Heart left ventricle (tissue), 13 donors: ENCODE measurements around the gene RPS18.

Source experiments
- CTCF ChIP-seq, 12 donors: fragments of 200-600 bp; sonication (generic) in 4 of 12; IDR thresholded peaks; one replicate each; pipeline versions ENCODE4 v1.5.0 to v1.8.0; 2018 to 2022; ENCODE audit warnings: antibody characterized with exemption in 12 of 12, mild to moderate bottlenecking in 5 of 12
- POLR2A ChIP-seq, 2 donors: fragments of 450-650 bp; IDR thresholded peaks; one replicate each; pipeline ENCODE4 v1.6.1; 2017; ENCODE audit warnings: antibody characterized with exemption in 2 of 2, mild to moderate bottlenecking in 2 of 2, moderate library complexity in 2 of 2
- donor health status: ischemic (EF 13 %, LVEDD 7.1; RV severe dilation, severe dysfunction).
- donor health status: DM: no; HTN: yes; CAD: no.
- donor health status: DM: no; HTN: no; CAD: no.
- donor health status: ischemic (EF 25% LVEDD 6.9; RV normal size, moderate dysfunction).
- donor health status: ischemic (EF 25% LVEDD 5.7; RV mildly dilated, moderate dysfunction).
- donor health status: ischemic (EF 35%, LVEDD 5.7; RV mildly dilated, moderate dysfunction).
- donor health status: nonischemic (EF 11% LVEDD 7.7; RV severe dilation, severe dysfunction).
- donor health status: DM: yes; HTN: yes; CAD: no.
- donor health status: PGD.
- donor health status: ischemic (EF 29% LVEDD 5.4; RV normal size, mild dysfunction).
- donor health status: nonischemic (EF 23%, LVEDD 6.1; RV moderate dilation, normal function).

- TF ChIP-seq CTCF (IDR thresholded peaks at IDR 0.05), result no peak
- TF ChIP-seq POLR2A (IDR thresholded peaks at IDR 0.05), result no peak
Observed at GRCh38 chr6:33318426-33319073, 46.7 kb downstream of the RPS18 start.
